Measurements from ENCODE around the gene LRRC51.

GRCh38 chr11:72058416-72059034, 22.1 kb upstream of the LRRC51 start:
- TF ChIP-seq CTCF (IDR thresholded peaks at IDR 0.05; ENCODE audit: extremely low read depth in 1 of 2, insufficient read depth in 1 of 2, low read depth in 1 of 2, low read length in 2 of 2) (no peak), POLR2A (IDR thresholded peaks at IDR 0.05; ENCODE audit: low read depth, low read length) (no peak), JUN (IDR thresholded peaks at IDR 0.05; ENCODE audit: borderline replicate concordance, insufficient read depth, insufficient read length, low read depth) (no peak), EZH2 (IDR thresholded peaks at IDR 0.05; ENCODE audit: borderline replicate concordance, low read depth, low read length, severe bottlenecking) (no peak)

All from endothelial cell of umbilical vein (primary cell).